ENCODE results near the gene TMEM119.

Gene TMEM119

DNA sequence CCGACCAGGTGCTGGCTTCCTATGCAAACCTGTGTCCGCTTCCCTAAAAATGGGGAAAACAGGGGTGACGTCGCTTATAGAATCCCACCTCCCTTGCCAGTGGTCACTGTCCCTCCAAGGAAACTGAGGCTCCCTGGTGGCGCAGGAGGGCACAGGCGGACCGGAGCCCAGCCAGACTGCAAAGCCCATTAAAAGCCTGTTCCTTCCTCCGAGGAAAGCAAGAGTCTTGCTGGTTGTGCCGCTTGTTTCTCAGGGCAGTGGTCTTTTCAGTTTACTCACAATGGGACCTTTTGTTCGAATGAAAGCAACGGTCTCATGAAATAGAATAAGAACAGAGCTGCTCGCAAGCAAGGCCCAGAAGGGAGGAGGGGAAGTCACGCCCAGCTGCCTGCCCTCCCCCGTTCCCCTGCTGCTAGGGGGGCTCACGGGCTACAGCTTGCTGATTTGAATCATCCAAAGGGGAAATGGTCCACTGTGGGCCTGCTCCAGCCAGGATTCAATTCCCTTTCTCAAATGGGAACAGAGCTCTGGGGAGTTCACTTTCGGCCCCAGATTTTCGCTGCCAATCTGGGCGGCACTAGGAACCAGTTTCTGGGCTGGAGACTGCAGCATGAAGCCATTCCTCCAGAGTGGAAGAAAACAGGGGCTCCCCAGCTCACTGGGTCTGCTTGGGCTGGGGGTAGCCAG is 40.4 kb upstream of the TMEM119 start:
- DNase-seq (ENCODE audit: low read depth) = no peak
- TF ChIP-seq, protein P1, sequence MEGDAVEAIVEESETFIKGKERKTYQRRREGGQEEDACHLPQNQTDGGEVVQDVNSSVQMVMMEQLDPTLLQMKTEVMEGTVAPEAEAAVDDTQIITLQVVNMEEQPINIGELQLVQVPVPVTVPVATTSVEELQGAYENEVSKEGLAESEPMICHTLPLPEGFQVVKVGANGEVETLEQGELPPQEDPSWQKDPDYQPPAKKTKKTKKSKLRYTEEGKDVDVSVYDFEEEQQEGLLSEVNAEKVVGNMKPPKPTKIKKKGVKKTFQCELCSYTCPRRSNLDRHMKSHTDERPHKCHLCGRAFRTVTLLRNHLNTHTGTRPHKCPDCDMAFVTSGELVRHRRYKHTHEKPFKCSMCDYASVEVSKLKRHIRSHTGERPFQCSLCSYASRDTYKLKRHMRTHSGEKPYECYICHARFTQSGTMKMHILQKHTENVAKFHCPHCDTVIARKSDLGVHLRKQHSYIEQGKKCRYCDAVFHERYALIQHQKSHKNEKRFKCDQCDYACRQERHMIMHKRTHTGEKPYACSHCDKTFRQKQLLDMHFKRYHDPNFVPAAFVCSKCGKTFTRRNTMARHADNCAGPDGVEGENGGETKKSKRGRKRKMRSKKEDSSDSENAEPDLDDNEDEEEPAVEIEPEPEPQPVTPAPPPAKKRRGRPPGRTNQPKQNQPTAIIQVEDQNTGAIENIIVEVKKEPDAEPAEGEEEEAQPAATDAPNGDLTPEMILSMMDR (IDR thresholded peaks at IDR 0.05; ENCODE audit: control insufficient read depth, extremely low read depth, insufficient read depth) = no peak
- H3K4me3 ChIP-seq (ENCODE audit: low read depth, low read length) = no peak overlapping the region

DNA sequence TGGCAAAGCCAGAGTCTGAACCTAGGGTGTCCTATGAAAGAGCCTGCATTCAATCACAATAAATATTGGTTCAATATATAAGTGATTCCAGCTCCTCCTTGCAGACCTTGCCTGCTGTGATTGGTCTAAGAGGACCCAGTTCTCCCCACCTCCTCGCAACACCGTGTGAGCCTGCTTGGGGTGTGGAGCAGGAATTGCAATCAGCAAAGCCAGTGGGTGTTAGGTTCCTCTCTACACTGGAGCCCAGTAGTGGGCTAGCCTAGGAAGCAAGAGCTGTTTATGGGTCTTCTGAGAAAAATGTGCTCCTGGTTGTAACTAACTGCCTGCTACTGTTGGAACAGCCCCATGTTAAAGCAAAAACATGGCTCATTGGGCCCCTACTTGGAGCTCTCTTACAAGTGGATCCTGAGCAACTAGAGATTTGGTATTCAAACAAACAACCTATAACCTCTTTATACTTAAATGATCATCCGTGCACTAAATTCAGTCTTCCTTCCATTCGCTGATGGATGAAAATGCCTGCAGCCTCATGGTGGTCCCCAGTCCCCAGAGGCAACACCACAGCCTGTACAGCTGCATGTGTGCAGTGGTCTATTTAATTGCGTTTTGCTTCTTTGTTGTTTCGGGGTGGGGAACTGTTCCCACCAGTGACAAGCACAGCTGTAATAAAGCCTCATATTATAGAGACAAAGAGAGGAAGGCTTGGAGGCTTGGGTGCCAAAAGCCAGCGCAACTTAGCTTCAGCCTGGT is 39.5 kb upstream of the TMEM119 start:
- no peak for DNase-seq (ENCODE audit: low read depth)
- H3K4me3 ChIP-seq (ENCODE audit: low read depth, low read length) = no peak overlapping the region
- TF ChIP-seq, protein P1 (IDR thresholded peaks at IDR 0.05; ENCODE audit: control insufficient read depth, extremely low read depth, insufficient read depth) = no peak

- TF ChIP-seq, protein P1 (IDR thresholded peaks at IDR 0.05; ENCODE audit: control insufficient read depth, extremely low read depth, insufficient read depth) = no peak
- H3K4me3 ChIP-seq (ENCODE audit: low read depth, low read length) = no peak overlapping the region
- no peak for DNase-seq (ENCODE audit: low read depth)
These were observed 38.3 kb upstream of the TMEM119 start for GRCh38 chr12:108635997-108636808.

DNA sequence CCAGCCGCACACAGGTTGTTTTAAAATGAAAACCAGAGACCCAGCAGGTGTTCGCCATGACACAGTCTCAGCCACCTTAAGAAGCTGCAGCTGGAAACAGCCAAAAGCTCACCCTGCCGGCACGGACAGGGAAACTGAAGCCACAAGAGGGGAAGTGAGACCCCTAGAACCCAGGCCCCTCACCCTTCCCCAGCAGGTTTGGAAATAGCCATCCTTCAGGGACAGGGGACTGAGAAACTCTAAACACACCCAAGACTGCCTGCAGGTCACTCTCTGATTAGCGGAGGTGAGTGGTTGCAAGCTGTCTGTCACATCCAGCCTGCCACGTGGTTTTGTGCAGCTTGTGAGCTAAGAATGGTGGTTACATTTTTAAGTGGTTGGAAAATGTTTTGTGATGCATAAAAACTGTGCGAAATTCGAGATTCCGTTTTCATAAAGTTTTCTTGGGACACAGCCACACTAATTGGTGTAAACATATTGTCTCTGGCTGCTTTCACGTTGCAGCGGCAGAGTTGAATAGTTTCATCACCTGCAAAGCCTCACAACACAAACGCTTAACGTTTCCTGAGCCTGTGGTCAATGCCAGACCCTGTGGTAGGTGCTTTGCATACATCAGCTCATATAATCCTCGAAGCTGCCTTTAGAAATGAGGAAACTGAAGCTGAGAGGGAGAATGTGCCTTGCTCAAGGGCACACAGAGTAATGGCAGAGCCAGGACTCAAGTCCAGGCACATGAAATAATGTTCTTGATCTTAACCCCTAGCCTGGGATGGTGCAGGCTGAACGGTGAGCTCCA is 37.5 kb upstream of the TMEM119 start:
- DNase-seq (ENCODE audit: low read depth) = no peak
- TF ChIP-seq, protein P1 (IDR thresholded peaks at IDR 0.05; ENCODE audit: control insufficient read depth, extremely low read depth, insufficient read depth) = no peak
- no peak overlapping the region for H3K4me3 ChIP-seq (ENCODE audit: low read depth, low read length)

DNA sequence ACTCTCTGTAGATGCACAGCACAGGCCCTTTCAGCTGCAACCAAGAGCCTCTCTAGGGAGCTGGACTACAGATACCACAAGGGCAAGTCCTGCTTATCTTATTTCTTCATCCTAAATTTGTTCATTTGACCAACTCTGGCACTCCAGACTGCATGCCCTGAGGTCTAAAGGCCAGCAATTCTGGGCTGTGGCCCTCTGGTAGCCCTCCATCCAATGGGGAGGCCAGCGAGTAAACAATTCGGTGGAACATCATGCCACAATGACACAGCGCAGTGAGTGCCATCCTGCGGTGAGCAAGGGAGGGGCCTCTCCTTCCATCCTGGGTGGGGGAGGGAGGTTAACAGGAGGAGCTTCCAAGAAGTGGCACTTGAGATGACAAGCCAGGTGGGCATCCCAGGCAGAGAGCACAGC is 36.5 kb upstream of the TMEM119 start:
- TF ChIP-seq, protein P1 (IDR thresholded peaks at IDR 0.05; ENCODE audit: control insufficient read depth, extremely low read depth, insufficient read depth) = no peak
- DNase-seq (ENCODE audit: low read depth) = no peak
- H3K4me3 ChIP-seq (ENCODE audit: low read depth, low read length) = no peak overlapping the region

GRCh38 chr12:108633534-108634248 is 35.8 kb upstream of the TMEM119 start, which contains the start of gene SELPLG:
Gene SELPLG (minus strand): TSS chr12:108633894. CDS start chr12:108624307, 9,587 bp downstream.
- no peak for DNase-seq (ENCODE audit: low read depth)
- TF ChIP-seq, protein P1 (IDR thresholded peaks at IDR 0.05; ENCODE audit: control insufficient read depth, extremely low read depth, insufficient read depth) = no peak
- no peak within 1 kb of the TSS for H3K4me3 ChIP-seq (ENCODE audit: low read depth, low read length)
